Measurements from ENCODE around the gene BAIAP3.

Gene BAIAP3

GRCh38 chr16:1366712-1367299, 33.4 kb downstream of the BAIAP3 start:
- DNase-seq (ENCODE audit: low spot score): no peak

- DNase-seq (ENCODE audit: low spot score): no peak
These were observed 34.2 kb downstream of the BAIAP3 start for GRCh38 chr16:1367486-1368174.

- DNase-seq (ENCODE audit: low spot score): no peak
These were observed 37.9 kb downstream of the BAIAP3 start for GRCh38 chr16:1371054-1371978.

GRCh38 chr16:1372292-1372950, 39.0 kb downstream of the BAIAP3 start:
- DNase-seq (ENCODE audit: low spot score): no peak

GRCh38 chr16:1374418-1375297, 41.2 kb downstream of the BAIAP3 start:
- no peak for DNase-seq (ENCODE audit: low spot score)

- DNase-seq (ENCODE audit: low spot score): no peak
These were observed 41.8 kb downstream of the BAIAP3 start for GRCh38 chr16:1375298-1375640.

- DNase-seq (ENCODE audit: low spot score): no peak
These were observed 42.4 kb downstream of the BAIAP3 start for GRCh38 chr16:1375741-1376410.

- no peak for DNase-seq (ENCODE audit: low spot score)
These were observed 44.1 kb downstream of the BAIAP3 start for GRCh38 chr16:1377406-1378010.

GRCh38 chr16:1378087-1378803, 44.8 kb downstream of the BAIAP3 start:
- DNase-seq (ENCODE audit: low spot score): no peak

- peak; percentile 79 for DNase-seq (ENCODE audit: low spot score)
These were observed 45.4 kb downstream of the BAIAP3 start for GRCh38 chr16:1378804-1379303.

- peak; percentile 65 for DNase-seq (ENCODE audit: low spot score)
These were observed 46.0 kb downstream of the BAIAP3 start for GRCh38 chr16:1379304-1380076.

- no peak for DNase-seq (ENCODE audit: low spot score)
These were observed 46.8 kb downstream of the BAIAP3 start for GRCh38 chr16:1380195-1380594.

GRCh38 chr16:1381612-1382406, 48.4 kb downstream of the BAIAP3 start:
- DNase-seq (ENCODE audit: low spot score): no peak

- no peak for DNase-seq (ENCODE audit: low spot score)
These were observed 50.1 kb downstream of the BAIAP3 start for GRCh38 chr16:1383556-1383955.

- no peak for DNase-seq (ENCODE audit: low spot score)
These were observed 51.8 kb downstream of the BAIAP3 start for GRCh38 chr16:1385232-1385631.

GRCh38 chr16:1387331-1387730, 53.9 kb downstream of the BAIAP3 start:
- DNase-seq (ENCODE audit: low spot score): no peak

GRCh38 chr16:1389762-1390161, 56.3 kb downstream of the BAIAP3 start:
- no peak for DNase-seq (ENCODE audit: low spot score)

- DNase-seq (ENCODE audit: low spot score): no peak
These were observed 56.9 kb downstream of the BAIAP3 start for GRCh38 chr16:1390239-1390779.
